RWPE1 (cell line): ENCODE measurements around the gene CRB1.
A peak's percentile ranks its signal among the peaks of the same experiment; 100 is the strongest.

Source experiments
- CTCF ChIA-PET: fragments of 350-600 bp; sonication (Branson Sonifier 250); formaldehyde crosslinking; extraction: SDS; loops from one replicate; lab custom pipeline; 2021; lab: Yijun Ruan, JAX
- POLR2A ChIA-PET: fragments of 400-600 bp; formaldehyde crosslinking; extraction: SDS; loops from one replicate; lab custom pipeline; 2020; ENCODE audit warnings: antibody characterized with exemption; ENCODE audit not compliant: low non-redundant PET; lab: Yijun Ruan, JAX
- DNase-seq: peaks from one replicate; pipeline ENCODE4 v3.0.0; 2012; ENCODE audit warnings: low spot score
- H3K27ac ChIP-seq: fragments of 450-650 bp; 2 replicates; pipeline ENCODE4 v1.5.1; 2017
- TF ChIP-seq, protein P1 (sequence below): fragments of 450-650 bp; conservative IDR thresholded peaks from 2 replicates; pipeline ENCODE4 v1.5.1; 2017; ENCODE audit warnings: low read depth, mild to moderate bottlenecking

The CRB1 gene

DNA sequence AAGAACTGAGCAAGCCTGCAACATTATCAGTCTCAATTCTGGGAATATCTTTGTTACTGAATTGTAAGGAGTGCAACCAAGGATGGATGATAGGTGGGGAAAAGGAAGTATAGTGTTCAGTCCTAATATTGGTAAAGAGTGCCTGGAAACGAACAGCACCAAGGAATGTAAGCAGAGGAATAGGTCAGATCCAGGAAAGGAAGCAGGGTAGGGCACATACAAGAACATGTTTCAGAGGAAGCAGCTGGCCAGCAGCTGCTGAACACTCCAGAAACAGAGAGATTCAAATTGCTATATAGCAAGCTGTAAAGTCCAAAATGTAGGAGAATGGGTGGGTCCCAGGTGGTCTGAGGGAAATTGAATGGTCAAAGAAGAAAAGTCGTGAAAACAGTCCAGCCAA, 37.9 kb downstream of the CRB1 start:
- TF ChIP-seq, protein P1, sequence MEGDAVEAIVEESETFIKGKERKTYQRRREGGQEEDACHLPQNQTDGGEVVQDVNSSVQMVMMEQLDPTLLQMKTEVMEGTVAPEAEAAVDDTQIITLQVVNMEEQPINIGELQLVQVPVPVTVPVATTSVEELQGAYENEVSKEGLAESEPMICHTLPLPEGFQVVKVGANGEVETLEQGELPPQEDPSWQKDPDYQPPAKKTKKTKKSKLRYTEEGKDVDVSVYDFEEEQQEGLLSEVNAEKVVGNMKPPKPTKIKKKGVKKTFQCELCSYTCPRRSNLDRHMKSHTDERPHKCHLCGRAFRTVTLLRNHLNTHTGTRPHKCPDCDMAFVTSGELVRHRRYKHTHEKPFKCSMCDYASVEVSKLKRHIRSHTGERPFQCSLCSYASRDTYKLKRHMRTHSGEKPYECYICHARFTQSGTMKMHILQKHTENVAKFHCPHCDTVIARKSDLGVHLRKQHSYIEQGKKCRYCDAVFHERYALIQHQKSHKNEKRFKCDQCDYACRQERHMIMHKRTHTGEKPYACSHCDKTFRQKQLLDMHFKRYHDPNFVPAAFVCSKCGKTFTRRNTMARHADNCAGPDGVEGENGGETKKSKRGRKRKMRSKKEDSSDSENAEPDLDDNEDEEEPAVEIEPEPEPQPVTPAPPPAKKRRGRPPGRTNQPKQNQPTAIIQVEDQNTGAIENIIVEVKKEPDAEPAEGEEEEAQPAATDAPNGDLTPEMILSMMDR, result no peak
- H3K27ac ChIP-seq, result no peak overlapping the region
- POLR2A ChIA-PET, result no interaction called here
- CTCF ChIA-PET, result interaction anchor here (1.0 kb wide), 1 partner anchor 50 kb away, joined by 5 read pairs; no protein-coding TSS in a partner anchor
- DNase-seq, result no peak

DNA sequence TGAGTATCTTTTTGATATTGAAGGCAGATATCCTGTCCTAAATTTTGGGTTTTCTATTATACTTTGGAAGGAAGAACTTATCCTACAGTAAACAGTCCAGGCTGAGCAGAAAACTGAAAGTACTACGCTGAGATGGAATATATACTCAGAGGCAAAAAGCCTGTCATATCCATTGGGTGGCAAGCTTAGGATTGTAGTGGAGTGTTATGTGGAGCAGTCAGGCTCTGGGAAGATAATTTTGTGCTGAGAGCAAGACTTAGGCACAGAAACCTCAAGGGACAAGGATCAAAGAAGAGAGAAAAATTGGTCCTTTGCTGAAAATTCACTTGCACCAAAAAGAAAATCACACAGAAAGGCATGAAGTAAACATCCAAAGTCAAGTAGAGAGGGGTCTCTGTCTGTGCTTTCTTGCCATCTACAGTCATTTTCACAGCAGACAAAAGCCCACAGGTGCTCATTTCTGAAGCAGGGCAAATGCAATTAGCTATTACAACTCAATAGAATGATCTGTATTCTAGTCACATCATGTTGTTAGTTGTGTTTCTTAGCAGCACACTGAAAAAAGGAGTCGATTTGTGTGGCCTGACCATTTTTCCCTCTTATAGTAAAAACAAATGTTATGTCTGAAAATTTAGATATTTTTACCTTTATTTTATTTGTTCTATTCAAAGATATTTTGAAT, 38.5 kb downstream of the CRB1 start:
- ChIA-PET POLR2A (interaction anchor here (0.6 kb wide), 1 partner anchor 48 kb away, joined by 5 read pairs; no protein-coding TSS in a partner anchor), CTCF (interaction anchor here (1.0 to 1.1 kb wide), 2 partner anchors 50 to 94 kb away, joined by 4 to 5 read pairs; no protein-coding TSS in a partner anchor)
- TF ChIP-seq, protein P1, result no peak
- no peak for DNase-seq
- no peak overlapping the region for H3K27ac ChIP-seq

DNA sequence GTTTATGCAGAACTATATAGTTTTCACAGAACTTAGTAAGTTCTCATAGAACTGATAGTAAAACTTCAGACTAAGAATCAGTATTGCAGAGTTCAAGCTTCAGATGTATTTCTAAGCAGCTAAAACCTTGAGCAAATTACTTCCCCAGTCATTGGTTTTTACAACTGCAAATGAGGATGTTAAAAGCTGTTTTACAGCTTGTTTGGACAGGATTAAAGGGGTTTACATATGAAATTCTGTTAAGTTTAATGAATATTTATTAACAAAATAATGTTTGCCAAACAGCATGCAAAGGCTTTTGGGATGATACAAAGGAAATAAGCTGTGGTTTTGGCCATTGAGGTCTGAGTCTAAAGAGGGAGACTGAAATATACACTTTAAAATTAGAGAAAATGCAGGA, 39.1 kb downstream of the CRB1 start:
- POLR2A ChIA-PET, result interaction anchor here (0.6 kb wide), 1 partner anchor 47 kb away, joined by 5 read pairs; no protein-coding TSS in a partner anchor
- TF ChIP-seq, protein P1, result no peak

DNA sequence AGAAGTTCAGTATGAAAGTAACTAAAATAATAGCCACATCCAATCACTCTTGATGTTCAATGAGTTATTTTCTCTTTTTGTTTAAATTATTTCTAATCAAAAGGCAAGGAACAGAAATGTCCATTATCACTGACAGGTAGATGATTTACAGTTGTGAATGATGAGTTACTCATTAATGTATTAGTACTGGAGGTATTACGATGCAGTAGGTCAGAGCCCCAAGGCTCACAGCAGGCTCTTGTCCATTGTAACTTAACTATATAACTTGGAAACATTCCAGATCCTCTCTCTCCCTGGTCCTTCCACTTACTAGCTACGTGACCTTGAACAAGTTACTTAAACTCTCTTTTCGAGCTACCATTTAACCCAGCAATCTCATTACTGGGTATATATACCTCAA, 39.5 kb downstream of the CRB1 start:
- POLR2A ChIA-PET, result no interaction called here
- CTCF ChIA-PET, result interaction anchor here (1.1 kb wide), 1 partner anchor 92 kb away, joined by 4 read pairs; no protein-coding TSS in a partner anchor
- H3K27ac ChIP-seq, result no peak overlapping the region
- TF ChIP-seq, protein P1, result no peak
- DNase-seq, result peak; percentile 59

More for the DNA sequence above, 39.1 kb downstream of the CRB1 start:
- no peak overlapping the region for H3K27ac ChIP-seq
- CTCF ChIA-PET, result interaction anchor here (1.1 kb wide), 1 partner anchor 93 kb away, joined by 4 read pairs; no protein-coding TSS in a partner anchor
- DNase-seq, result no peak

DNA sequence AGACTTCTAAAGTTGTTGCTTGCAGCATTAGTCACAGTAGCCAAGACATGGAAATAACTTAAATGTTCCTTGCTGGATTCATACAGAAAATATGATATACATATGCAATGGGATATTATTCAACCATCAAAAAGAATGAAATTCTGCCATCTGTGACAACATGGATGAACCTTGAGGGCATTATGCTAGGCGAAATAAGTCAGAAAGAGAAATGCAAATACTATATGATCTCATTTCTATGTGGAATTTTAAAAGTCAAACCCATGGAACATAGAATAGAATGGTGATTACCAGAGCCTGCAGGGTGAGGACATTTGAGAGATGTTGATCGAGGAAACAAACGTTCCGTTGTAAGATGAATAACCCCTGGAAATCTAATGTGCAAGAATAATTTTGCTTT, 43.0 kb downstream of the CRB1 start:
- ChIA-PET CTCF (interaction anchor here (0.7 to 1.0 kb wide), 4 partner anchors 16 to 452 kb away, joined by 3 to 4 read pairs (median 3); no protein-coding TSS in a partner anchor), POLR2A (no interaction called here)
- TF ChIP-seq, protein P1, result no peak
- no peak for DNase-seq
- H3K27ac ChIP-seq, result no peak overlapping the region

DNA sequence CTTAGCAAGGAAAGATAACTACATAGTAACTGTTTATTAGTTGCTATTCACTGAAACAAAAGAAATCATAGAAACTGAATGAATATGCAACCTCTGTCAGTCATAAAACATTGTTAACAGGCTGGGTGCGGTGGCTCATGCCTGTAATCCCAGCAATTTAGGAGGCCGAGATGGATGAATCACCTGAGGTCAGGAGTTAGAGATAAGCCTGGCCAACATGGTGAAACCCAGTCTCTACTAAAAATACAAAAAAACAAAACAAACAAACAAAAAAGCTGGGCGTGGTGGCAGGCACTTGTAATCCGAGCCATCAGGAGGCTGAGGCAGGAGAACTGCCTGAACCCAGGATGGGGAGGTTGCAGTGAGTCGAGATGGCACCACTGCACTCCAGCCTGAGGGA, 44.1 kb downstream of the CRB1 start:
- ChIA-PET POLR2A (no interaction called here), CTCF (interaction anchor here (0.7 to 1.0 kb wide), 2 partner anchors 32 to 88 kb away, joined by 3 to 5 read pairs; no protein-coding TSS in a partner anchor)
- TF ChIP-seq, protein P1, result no peak
- DNase-seq, result no peak
- no peak overlapping the region for H3K27ac ChIP-seq
